GM10847 (cell line): ENCODE data around the gene CDC14B.

Source experiments
- POLR2A ChIP-seq: IDR thresholded peaks from 2 replicates; pipeline ENCODE4 v1.6.1; 2011; ENCODE audit not compliant: insufficient read length; ENCODE audit errors: extremely low read depth

Gene CDC14B

GRCh38 chr9:96522366-96522765 is 97.3 kb downstream of the CDC14B start:
- TF ChIP-seq POLR2A, result no peak

- no peak for TF ChIP-seq POLR2A
Observed at GRCh38 chr9:96519787-96520186, 99.9 kb downstream of the CDC14B start.

DNA sequence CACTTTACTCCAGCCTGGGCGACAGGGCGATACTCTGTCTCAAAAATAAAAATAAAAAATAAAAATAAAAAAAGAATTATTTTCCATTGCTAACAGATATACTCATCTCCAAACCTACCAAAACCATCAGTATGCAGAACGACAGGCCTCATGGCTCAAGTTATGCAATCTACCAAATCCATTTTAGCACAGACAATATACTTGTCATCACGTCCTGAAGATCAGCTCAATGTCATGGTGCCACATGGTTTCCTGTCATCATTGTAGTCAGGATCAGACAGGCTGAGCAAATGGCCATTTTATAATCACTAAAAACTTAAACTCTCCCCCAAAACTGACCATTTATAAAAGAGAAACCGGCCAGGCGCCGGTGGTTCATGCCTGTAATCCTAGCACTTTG is 100.5 kb downstream of the CDC14B start:
- TF ChIP-seq POLR2A, result no peak

DNA sequence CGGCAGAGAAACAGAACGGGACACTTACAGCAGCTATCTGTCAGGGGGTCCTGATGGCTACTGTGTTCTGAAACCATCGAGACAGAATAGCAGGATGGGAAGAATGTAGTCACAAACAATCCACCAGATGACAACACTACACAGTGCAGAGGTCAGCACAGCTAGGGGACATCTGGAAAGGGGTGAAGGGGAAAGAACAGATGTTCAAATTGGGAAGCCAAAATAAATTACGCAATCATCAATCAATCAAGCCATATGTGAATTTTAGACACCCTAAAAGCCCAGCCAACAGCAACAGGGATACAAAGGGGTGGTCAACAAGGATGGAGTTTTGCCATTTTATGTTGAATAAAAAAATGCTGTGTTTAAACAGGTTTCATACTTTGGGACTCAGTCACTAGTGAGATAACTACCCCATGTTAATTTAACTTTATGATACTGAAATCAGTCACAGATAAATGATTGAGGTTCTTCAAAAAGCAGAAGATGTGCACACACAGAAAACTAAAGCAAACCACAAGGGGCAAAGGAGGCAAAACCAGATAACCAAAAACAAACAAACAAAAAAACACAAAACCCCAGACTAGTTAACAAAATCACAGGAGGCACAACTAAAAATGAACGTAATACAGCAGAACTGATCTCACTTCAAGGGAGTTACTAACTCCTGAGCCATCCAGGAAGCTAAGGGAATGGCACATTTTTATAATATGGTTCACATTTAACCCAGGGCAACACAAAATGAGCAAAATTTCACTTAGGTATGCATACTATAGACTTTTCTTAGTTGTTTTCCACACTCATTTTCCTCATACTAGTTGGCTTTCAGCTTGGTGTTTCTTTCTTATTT is 103.8 kb downstream of the CDC14B start:
- no peak for TF ChIP-seq POLR2A

DNA sequence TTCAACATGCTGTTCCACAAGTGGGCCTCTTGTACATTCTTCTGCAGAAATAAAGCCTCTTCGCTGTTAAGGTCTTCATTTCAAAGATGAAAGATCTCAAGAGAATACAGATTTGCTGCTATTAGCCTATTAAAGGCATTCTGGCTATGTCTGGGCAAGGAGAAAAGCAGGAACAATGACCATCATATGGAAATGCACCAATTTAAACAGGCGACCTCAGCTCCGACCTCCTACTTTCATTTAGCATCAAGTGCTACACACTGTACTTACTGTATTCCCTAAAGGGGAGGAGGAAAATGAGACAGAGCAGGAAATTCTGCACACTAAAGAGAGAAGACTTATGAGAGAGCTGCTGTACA is 104.9 kb downstream of the CDC14B start:
- TF ChIP-seq POLR2A, result no peak

GRCh38 chr9:96514108-96514799 is 105.4 kb downstream of the CDC14B start:
- no peak for TF ChIP-seq POLR2A

DNA sequence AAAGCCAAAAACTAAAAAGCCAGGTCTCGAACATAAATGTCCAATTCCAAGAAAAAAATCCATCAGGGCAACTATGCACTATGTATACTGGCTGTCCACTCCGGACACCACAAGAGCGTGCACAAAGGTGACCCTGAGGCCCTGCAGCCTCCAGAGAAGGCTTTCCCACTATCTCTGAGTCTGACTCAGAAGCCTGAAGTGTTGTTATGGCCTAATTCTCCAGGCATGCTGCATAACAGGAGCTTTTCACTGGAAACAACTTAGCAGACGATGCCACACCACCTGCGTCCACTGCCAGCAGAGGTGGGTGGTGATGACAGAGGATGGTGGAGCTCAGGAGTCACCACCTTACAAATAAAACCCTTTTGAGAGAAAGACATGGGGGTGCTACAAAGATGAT is 106.0 kb downstream of the CDC14B start:
- no peak for TF ChIP-seq POLR2A

DNA sequence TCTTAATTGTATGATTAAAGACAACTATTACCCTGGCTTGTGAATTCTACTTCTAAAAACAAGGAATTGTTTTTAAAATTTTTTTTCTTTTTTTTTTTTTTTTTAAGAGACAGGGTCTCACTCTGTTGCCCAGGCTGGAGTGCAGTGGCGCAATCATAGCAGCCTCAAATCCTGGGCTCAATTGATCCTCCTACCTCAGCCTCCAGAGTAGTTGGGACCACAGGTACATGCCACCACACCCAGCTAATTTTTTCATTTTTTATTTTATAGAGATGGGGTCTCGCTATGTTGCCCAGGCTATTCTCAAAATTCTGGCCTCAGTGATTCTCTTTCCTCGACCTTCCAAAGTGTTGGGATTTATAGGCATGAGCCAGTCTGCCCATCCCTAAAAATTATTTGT is 107.4 kb downstream of the CDC14B start:
- no peak for TF ChIP-seq POLR2A

GRCh38 chr9:96510258-96510657 is 109.4 kb downstream of the CDC14B start:
- TF ChIP-seq POLR2A, result no peak

DNA sequence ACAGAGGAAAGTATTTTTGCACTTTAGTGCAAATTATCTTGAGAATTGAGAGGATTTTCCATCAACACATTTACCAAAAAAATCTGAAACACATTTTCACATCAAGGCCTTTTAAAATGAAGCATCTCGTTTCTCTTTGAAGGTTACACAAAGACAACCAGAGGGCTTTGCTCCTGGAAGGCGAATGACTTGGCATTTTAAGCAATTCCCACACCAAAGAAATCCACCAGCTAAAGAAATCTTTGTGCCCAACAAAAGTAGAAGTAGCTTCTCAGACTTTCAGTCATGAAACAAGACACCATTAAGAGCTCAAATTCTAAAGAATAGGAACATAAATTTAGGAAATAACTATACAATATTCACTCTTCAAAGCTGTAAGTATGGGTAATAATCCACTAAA is 109.8 kb downstream of the CDC14B start:
- no peak for TF ChIP-seq POLR2A

- no peak for TF ChIP-seq POLR2A
Observed at GRCh38 chr9:96509026-96509425, 110.6 kb downstream of the CDC14B start.

DNA sequence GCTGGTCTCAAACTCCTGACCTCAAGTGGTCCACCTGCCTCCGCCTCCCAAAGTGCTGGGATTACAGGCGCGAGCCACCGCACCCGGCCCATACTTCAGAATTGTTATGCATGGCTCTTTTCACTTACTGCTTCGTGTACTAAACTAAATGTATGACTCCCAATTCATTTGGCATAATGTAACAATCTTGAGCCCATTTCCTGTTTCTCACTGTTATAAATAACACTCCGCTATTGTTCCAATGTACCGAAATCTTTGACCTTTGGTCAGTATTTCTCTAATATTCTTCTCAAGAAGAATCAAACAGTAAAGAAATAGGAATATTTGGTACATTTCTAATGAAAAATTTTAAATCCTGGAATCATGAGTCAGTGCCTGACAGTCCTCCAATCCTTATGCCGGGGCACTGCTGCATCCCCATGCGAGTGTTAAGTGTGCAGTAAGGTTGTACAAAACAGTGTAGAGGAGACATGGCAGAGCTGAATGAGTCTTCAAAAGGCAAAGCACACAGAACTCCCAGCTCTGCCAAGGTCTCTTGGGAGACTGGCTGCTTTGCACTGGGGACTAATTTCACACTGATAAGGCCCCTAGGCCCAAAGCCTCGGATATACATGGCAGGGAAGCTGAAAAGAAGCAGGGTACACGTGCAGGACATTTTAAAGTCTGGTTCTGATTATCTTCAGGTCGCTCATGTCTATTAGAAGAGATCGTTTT is 111.3 kb downstream of the CDC14B start:
- no peak for TF ChIP-seq POLR2A

DNA sequence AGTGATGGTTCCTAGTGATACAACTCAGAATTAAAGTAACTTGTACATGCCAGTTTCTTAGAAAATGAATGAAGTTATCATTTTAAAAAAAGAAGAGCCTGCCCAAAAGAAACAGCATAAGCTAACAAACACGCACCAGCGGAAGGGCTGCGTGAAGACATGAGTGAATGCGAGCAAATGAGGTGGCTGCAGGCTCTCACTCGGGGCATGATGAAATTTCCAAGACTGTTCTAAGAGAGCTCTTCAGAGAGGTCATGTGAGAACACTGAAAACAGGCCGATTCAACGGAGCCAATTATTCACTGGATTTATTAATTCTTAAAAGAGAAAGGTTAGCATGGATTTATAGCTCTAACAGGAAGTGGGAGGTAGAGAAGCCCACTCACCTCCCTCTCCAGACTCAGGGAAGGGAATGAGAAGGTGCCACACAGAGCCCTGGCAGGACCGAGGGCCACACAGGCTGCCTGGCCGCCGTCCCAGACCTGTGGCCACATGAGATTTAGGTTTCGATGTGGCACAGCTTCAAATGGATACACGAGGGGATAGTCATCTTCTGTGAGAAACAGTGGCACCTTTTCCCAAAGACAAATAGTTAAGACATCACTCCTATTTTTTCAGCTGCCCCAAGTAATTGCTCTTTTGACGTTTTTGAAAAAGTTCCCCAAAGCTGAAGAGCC is 114.2 kb downstream of the CDC14B start:
- no peak for TF ChIP-seq POLR2A

DNA sequence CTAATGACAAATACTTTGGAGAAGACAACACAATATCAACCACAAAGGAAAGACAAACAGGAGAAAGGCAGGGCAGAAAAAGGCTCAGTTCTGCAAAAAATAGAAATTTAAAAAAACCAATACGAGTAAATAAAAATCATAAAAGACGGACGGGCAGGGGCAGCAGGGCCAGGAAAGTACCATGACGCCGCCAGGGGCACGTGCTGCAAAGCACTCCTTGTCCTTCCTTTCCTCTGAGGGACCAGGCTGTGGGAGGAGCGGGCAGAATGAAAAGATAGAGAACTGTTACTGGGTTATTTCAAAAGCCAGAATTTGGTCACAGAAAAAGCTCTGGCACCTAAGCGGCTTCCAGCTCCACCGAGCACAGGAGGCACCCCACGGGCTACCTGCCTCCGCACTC is 115.7 kb downstream of the CDC14B start:
- TF ChIP-seq POLR2A, result no peak
